GM10248 (cell line): ENCODE results near the gene TCEAL1.
"Not testable (repeated sequence)": the region's sequence is repeated elsewhere in the genome, so short reads cannot be mapped to it uniquely, and the experiment has no call there.

Experiments
- CTCF ChIA-PET: fragments of 300-600 bp; sonication (Branson Sonifier 250); formaldehyde crosslinking; extraction: SDS; loops from one replicate; lab custom pipeline; 2021; ENCODE audit warnings: antibody characterized with exemption; lab: Yijun Ruan, JAX
- POLR2A ChIA-PET: fragments of 350-650 bp; sonication (Branson Sonifier 250); formaldehyde crosslinking; extraction: SDS; loops from one replicate; lab custom pipeline; 2020; ENCODE audit warnings: antibody characterized with exemption; lab: Yijun Ruan, JAX
- DNase-seq: peaks from one replicate; pipeline ENCODE4 v3.0.0; 2012; ENCODE audit errors: extremely low spot score
- TF ChIP-seq, protein P1 (sequence below): IDR thresholded peaks from 2 replicates; pipeline ENCODE4 v1.5.1; 2012; ENCODE audit warnings: mild to moderate bottlenecking, low read depth; ENCODE audit errors: extremely low read depth, missing control alignments, control extremely low read depth

The TCEAL1 gene

GRCh38 chrX:103651151-103651773 is 22.5 kb downstream of the TCEAL1 start:
- TF ChIP-seq, protein P1, sequence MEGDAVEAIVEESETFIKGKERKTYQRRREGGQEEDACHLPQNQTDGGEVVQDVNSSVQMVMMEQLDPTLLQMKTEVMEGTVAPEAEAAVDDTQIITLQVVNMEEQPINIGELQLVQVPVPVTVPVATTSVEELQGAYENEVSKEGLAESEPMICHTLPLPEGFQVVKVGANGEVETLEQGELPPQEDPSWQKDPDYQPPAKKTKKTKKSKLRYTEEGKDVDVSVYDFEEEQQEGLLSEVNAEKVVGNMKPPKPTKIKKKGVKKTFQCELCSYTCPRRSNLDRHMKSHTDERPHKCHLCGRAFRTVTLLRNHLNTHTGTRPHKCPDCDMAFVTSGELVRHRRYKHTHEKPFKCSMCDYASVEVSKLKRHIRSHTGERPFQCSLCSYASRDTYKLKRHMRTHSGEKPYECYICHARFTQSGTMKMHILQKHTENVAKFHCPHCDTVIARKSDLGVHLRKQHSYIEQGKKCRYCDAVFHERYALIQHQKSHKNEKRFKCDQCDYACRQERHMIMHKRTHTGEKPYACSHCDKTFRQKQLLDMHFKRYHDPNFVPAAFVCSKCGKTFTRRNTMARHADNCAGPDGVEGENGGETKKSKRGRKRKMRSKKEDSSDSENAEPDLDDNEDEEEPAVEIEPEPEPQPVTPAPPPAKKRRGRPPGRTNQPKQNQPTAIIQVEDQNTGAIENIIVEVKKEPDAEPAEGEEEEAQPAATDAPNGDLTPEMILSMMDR = no peak
- DNase-seq = no peak
- POLR2A ChIA-PET = no interaction called here
- CTCF ChIA-PET = interaction anchor here (1.0 kb wide), 1 partner anchor 13 kb away, joined by 3 read pairs; no protein-coding TSS in a partner anchor

DNA sequence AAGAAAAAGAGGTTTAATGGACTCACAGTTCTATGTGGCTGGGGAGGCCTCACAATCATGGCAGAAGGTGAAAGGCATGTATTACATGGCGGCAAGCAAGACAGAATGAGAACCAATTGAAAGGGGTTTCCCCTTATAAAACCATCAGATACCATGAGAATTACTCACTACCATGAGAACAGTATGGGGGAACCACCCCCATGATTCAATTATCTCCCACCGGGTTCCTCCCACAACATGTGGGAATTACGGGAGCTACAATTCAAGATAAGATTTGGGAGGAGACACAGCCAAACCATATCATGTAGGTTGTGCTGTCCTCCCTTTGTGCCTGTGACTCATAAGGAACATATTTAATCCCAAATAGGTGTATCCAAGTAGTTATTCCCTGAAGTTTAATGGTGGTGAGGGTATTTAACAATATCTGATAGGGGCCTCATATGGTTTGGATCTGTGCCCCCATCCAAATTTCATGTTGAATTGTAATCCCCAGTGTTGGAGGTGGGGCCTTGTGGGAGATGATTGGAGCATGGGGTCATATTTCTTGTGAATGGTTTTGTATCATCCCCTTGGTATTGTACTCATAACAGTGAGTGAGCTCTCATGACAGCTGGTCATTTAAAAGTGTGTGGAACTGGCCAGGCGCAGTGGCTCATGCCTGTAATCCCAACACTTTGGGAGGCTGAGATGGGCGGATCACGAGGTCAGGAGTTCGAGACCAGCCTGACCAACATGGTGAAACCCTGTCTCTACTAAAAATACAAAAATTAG is 26.6 kb downstream of the TCEAL1 start:
- POLR2A ChIA-PET, DNase-seq, CTCF ChIA-PET: not testable (repeated sequence)

DNA sequence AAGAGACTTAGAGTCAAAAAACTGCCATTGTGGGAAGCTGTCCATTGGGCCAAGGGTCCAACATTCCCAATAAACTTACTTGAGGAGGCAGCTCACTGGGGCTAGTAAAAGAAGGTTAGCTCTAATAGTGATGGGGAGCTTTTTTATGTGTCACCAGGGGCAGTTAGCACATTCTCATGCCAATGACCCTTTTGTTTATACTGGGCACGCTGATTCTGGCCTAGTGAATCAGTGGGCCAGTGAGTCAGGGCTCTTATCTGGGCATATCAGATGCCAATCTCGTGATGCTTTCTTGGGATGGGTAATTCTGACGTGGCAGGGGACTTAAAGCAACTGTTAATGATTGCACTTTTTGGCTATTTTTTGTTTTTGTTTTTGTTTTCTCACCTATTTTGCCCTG is 27.8 kb downstream of the TCEAL1 start:
- TF ChIP-seq, protein P1 = no peak
- ChIA-PET POLR2A (no interaction called here), CTCF (no interaction called here)
- no peak for DNase-seq

- CTCF ChIA-PET = interaction anchor here (1.5 to 1.8 kb wide), 2 partner anchors 10 to 479 kb away, joined by 3 to 6 read pairs; no protein-coding TSS in a partner anchor
- POLR2A ChIA-PET, DNase-seq: not testable (repeated sequence)
These were observed 28.3 kb downstream of the TCEAL1 start for GRCh38 chrX:103657066-103657465.

- CTCF ChIA-PET = interaction anchor here (1.8 kb wide), 1 partner anchor 8 kb away, joined by 6 read pairs; no protein-coding TSS in a partner anchor
- POLR2A ChIA-PET = no interaction called here
- TF ChIP-seq, protein P1 = no peak
- DNase-seq = no peak
These were observed 30.1 kb downstream of the TCEAL1 start for GRCh38 chrX:103658681-103659433.

DNA sequence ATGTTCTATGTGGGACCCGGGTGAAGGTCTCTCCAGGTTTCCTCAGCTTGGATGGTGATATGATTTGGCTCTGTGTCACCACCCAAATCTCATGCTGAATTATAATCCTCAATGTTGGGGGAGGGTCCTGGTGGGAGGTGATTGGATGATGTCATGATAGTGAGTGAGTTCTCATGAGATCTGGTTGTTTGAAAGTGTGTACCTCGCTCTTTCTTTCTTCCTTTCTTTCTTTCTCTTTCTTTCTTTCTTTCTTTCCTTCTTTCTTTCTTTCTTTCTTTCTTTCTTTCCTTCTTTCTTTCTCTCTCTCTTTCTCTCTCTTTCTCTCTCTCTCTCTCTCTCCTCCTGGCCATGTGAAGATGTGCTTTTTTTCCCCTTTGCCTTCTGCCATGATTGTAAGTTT is 30.7 kb downstream of the TCEAL1 start:
- DNase-seq, CTCF ChIA-PET, POLR2A ChIA-PET: not testable (repeated sequence)

DNA sequence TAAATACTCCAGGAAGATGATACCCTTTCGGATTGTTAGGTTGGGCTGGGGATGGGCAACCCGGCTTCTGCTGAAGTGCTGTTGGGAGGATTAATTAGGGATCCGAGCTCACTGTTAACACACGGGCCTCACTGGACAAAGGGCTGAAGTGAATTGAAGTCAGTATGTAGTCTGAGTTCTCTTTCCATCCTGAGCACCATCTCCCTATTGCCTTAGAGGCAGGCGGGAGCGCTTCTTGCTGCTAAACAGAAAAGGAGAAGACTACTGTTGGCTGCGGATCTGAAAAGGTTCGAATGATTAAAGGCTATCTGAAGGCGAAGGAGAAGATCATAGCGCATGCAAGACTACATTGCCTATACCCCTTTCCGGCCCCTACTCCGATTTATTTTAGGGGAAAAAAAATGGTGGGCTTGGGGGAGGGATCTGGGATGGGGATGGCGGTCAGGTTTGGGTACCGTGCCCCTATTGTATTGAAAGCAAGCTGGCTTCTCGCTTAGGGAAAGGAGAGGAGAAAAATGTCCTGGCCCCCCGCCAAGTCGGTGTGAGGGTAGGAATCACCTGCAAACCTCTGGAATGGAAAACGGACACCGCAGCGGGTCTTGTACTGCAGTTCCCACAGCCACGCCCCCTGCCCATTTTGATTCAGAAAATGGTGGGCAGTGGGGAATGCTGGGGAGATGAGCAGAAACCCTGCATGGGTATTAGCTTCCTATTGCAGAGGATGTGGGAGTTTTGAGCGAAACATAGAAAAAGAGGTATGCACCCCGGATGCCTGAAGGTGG is 35.4 kb downstream of the TCEAL1 start:
- POLR2A ChIA-PET = no interaction called here
- no peak for DNase-seq

More for the DNA sequence above, 35.4 kb downstream of the TCEAL1 start:
- CTCF ChIA-PET = interaction anchor here (1.1 kb wide), 1 partner anchor 13 kb away, joined by 3 read pairs; no protein-coding TSS in a partner anchor
- TF ChIP-seq, protein P1 = no peak
